ENCODE data around the gene PSMD3. TPM values are rescaled to one million over a fixed set of nuclear protein-coding genes. Genes with fewer than 3 reads are reported as not detected.
A peak's percentile ranks its signal among the peaks of the same experiment; 100 is the strongest.

The PSMD3 gene
- polyA plus RNA-seq, 2 of the 4 experiments (the other 2 are of a cell fraction): 87.7 to 193 TPM

GRCh38 chr17:40021451-40021971, 40.9 kb downstream of the PSMD3 start:
- no peak overlapping the region for H3K4me3 ChIP-seq
- peak; percentile 56 to 80 for DNase-seq (ENCODE audit: low read depth in 1 of 2, low spot score in 1 of 2)
- peak overlapping the region; percentile 65 for H3K4me2 ChIP-seq
- TF ChIP-seq FOSL2 (IDR thresholded peaks at IDR 0.05) (0 out of 2 replicates have a peak, but pooled peaks have one; percentile 8), FOSL2 (CRISPR knock-in tag; IDR thresholded peaks at IDR 0.05) (peak; percentile 41; the same call in 1 of the 2 replicates), EP300 (IDR thresholded peaks at IDR 0.05) (no peak), USF2 (IDR thresholded peaks at IDR 0.05) (no peak), KDM5A (IDR thresholded peaks at IDR 0.05) (no peak), ZC3H11A (IDR thresholded peaks at IDR 0.05) (no peak), E2F6 (IDR thresholded peaks at IDR 0.05; ENCODE audit: borderline replicate concordance, low read depth) (no peak), ATOH8 (CRISPR knock-in tag; IDR thresholded peaks at IDR 0.05; ENCODE audit: low read depth) (no peak), BHLHE40 (IDR thresholded peaks at IDR 0.05; ENCODE audit: low read depth, low read length) (no peak)
- FAIRE-seq: peak; percentile 49
- POLR2A ChIA-PET: interaction anchor here (0.6 to 1.6 kb wide), 7 partner anchors 41 to 296 kb away, joined by 3 to 9 read pairs (median 5); partner anchors contain the start of genes NR1D1 and PSMD3
- H3K9me3 ChIP-seq: no peaks in the 10 kb centered on the region
- peaks cover 43% of the 10 kb centered on the region for H3K4me1 ChIP-seq
- CTCF ChIA-PET: interaction anchor here (0.7 to 23.2 kb wide), 18 partner anchors 9 to 291 kb away, joined by 3 to 625 read pairs (median 5); partner anchors contain the start of genes CSF3, MED24, MIEN1 and WIPF2
- 56% methylated on average over 9 of the region's 9 CpGs for WGBS (ENCODE audit: missing lambda C conversion rate)
- H3K27ac ChIP-seq: peak overlapping the region; percentile 83 to 84
- peak; percentile 57 to 72 for ATAC-seq

- TF ChIP-seq RFX5 (IDR thresholded peaks at IDR 0.05) (no peak), E2F6 (IDR thresholded peaks at IDR 0.05; ENCODE audit: borderline replicate concordance, low read depth) (no peak), SREBF2 (IDR thresholded peaks at IDR 0.05) (no peak), REST (IDR thresholded peaks at IDR 0.05) (no peak), NFE2L2 (conservative IDR thresholded peaks at IDR 0.05; ENCODE audit: low read length) (no peak), FOSL2 (IDR thresholded peaks at IDR 0.05) (no peak), FOSL2 (CRISPR knock-in tag; IDR thresholded peaks at IDR 0.05) (no peak), NPAS2 (CRISPR knock-in tag; IDR thresholded peaks at IDR 0.05; ENCODE audit: borderline replicate concordance) (no peak), BCL3 (IDR thresholded peaks at IDR 0.05) (no peak), ELK1 (IDR thresholded peaks at IDR 0.05; ENCODE audit: low read depth, low read length) (no peak), POLR2AphosphoS2 (conservative IDR thresholded peaks at IDR 0.05; ENCODE audit: low read length) (no peak)
- peaks cover 43% of the 10 kb centered on the region for H3K4me1 ChIP-seq
- no peaks in the 10 kb centered on the region for H3K9me3 ChIP-seq
- 91% methylated on average over 8 of the region's 9 CpGs for WGBS (ENCODE audit: missing lambda C conversion rate)
- FAIRE-seq (no peak), ATAC-seq (no peak), DNase-seq (ENCODE audit: low read depth in 1 of 2, low spot score in 1 of 2) (no peak)
- peak overlapping the region; percentile 83 to 84; a peak in 4 of 6 replicates for H3K27ac ChIP-seq
- CTCF ChIA-PET: interaction anchor here (0.8 to 23.2 kb wide), 16 partner anchors 15 to 292 kb away, joined by 3 to 625 read pairs (median 6); partner anchors contain the start of genes CASC3, CSF3, MED24 and MIEN1
- peak overlapping the region; percentile 65; the same call in 2 of the 3 replicates for H3K4me2 ChIP-seq
- H3K4me3 ChIP-seq: no peak overlapping the region
- POLR2A ChIA-PET: interaction anchor here (0.5 to 1.6 kb wide), 3 partner anchors 42 to 129 kb away, joined by 4 to 9 read pairs (median 6); partner anchors contain the start of gene PSMD3
These were observed 41.9 kb downstream of the PSMD3 start for GRCh38 chr17:40022497-40022896.
